Activated CD8-positive, alpha-beta T cell treated with anti-CD3 and anti-CD28 coated beads, Interleukin-2, amount 10 ng/mL, durations not matched to agents 7 days and 5 days (primary cell): ENCODE measurements around the gene SNCA. TPM values are rescaled to one million over a fixed set of nuclear protein-coding genes. Genes with fewer than 3 reads are reported as not detected.

Source experiments
- ATAC-seq: fragments of 150-1000 bp; cut with Tn5 transposase; one replicate; pipeline ENCODE4 v1.10.0; 2021; ENCODE audit warnings: moderate library complexity
- CTCF ChIA-PET: fragments of 350-600 bp; sonication (Branson Sonifier 250); formaldehyde crosslinking; loops from one replicate; lab custom pipeline; 2021; ENCODE audit warnings: antibody characterized with exemption; lab: Charles Lee
- POLR2A ChIA-PET: fragments of 350-600 bp; sonication (Branson Sonifier 250); formaldehyde crosslinking; loops from one replicate; lab custom pipeline; 2021; ENCODE audit warnings: antibody characterized with exemption; lab: Charles Lee
- DNase-seq: peaks from one replicate; pipeline ENCODE4 v3.0.0-alpha.2; 2020
- H3K27ac Mint-ChIP-seq: one replicate; pipeline ENCODE4 v1.8.0; 2021; ENCODE audit warnings: mild to moderate bottlenecking, mixed read lengths
- H3K27me3 Mint-ChIP-seq: one replicate; pipeline ENCODE4 v1.8.0; 2021; ENCODE audit warnings: low read depth, mixed read lengths
- H3K36me3 Mint-ChIP-seq: one replicate; pipeline ENCODE4 v1.8.0; 2021; ENCODE audit warnings: low read depth, mixed read lengths
- H3K4me1 Mint-ChIP-seq: one replicate; pipeline ENCODE4 v1.8.0; 2021; ENCODE audit warnings: low read depth, mixed read lengths
- H3K4me3 Mint-ChIP-seq: one replicate; pipeline ENCODE4 v1.8.0; 2021; ENCODE audit warnings: mild to moderate bottlenecking, mixed read lengths
- H3K9me3 Mint-ChIP-seq: one replicate; pipeline ENCODE4 v1.8.0; 2022; ENCODE audit warnings: mixed read lengths; ENCODE audit not compliant: insufficient read depth
- total RNA-seq, 2 experiments: library from RNA; stranded (reverse); gene quantifications; one replicate each; pipeline ENCODE4 v1.2.3, GENCODE V29; 2021

SNCA gene
- total RNA-seq, 2 experiments from 2014 or later, result 3.8 to 4.3 TPM

DNA sequence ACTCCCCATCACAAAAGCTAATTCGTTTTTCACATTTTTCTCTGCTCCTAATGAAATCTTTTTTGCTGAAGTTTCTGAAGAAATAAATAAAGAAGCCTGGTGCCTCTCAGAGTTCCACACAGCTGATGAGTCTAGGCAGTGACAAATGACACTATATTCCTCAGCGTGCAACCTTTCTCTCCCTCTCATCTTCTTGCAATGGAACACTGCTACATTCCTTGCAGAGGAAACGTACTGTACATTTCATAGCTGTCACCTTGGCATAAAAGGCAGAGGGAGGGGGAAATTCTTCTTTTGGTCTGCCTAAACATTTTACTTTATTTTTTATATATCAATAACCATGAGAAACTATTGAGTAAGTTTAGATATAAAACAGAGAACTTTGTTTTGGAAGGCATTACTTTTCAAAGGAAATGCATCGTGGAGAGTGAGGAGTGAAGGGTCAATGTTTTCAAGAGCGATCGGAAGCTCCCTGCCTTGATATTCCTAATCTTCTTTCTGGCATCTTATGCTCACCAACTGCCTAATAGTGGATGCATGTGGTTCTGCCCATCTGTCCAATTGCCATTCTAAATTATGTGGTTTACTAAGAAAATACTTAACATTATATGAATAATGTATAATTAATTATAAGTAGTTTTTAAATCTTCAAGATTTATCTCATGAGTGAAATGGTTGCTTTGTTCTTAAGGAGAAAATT is 29.4 kb downstream of the SNCA start:
- no peaks in the 10 kb centered on the region for H3K9me3 Mint-ChIP-seq
- H3K36me3 Mint-ChIP-seq, result no peaks in the 10 kb centered on the region
- H3K27ac Mint-ChIP-seq, result no peak overlapping the region
- H3K4me1 Mint-ChIP-seq, result no peaks in the 10 kb centered on the region
- ATAC-seq (no peak), DNase-seq (no peak)
- ChIA-PET CTCF (no interaction called here), POLR2A (no interaction called here)
- no peaks in the 10 kb centered on the region for H3K27me3 Mint-ChIP-seq
- H3K4me3 Mint-ChIP-seq, result no peak overlapping the region

DNA sequence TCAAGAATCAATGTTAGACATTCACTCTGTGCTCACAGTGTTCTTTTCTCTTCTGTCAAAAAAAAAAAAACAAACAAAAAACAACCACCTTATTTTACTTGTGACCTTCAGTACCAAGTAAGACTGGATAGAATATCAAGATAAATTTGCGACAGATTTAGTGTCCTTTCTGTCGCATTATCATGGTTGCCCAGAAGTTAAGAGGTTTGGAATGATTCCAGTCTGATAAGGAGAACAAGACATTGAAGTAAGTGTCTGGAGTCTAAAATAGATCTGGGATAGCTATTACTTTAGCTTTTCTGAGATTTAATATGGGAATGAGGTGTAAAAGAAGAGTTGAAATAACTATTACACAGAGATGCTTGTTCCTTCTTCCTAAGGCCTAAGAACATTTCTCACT is 31.7 kb downstream of the SNCA start:
- ChIA-PET CTCF (no interaction called here), POLR2A (no interaction called here)
- ATAC-seq, result no peak
- Mint-ChIP-seq H3K27me3 (no peaks in the 10 kb centered on the region), H3K4me1 (no peaks in the 10 kb centered on the region), H3K9me3 (no peaks in the 10 kb centered on the region), H3K36me3 (no peaks in the 10 kb centered on the region), H3K4me3 (no peak overlapping the region), H3K27ac (no peak overlapping the region)
- DNase-seq, result no peak

DNA sequence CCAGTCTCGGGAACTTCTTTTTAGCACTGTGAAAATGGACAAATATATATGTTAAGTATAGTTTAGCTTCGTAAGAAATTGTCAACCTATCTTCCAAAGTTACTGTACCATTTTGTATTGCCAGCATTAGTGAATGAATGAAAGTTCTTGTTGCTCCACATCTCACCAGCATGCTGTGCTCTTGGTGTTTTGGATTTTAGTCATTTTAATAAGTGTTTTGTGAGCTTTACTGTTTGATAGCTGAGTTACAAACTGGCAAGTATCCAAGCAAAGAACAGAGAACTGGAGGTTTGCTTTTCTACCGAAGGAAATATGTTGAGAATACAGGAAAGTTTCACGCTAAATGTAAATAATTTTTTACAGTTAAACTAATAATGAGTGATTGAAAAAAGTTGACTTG is 33.0 kb downstream of the SNCA start:
- POLR2A ChIA-PET, result no interaction called here
- Mint-ChIP-seq H3K4me1 (no peaks in the 10 kb centered on the region), H3K4me3 (no peak overlapping the region)

DNA sequence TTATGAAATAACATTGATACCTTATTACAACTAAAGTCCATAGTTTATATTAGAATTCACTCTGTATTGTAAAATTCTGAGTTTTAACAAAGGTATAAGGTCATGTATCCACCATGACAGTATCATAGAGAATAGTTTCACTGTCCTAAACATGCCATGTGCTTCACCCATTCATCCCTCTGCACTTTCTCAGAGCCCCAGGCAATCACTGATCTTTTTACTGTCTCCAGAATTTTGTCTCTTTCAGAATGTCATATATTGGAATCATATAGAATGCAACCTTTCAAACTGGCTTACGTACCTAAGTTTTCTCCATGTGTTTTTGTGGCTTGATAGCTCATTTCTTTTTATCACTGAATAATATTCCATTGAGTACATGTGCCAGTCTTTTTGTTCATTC is 33.9 kb downstream of the SNCA start:
- Mint-ChIP-seq H3K27ac (no peak overlapping the region), H3K27me3 (no peaks in the 10 kb centered on the region), H3K4me1 (no peaks in the 10 kb centered on the region), H3K4me3 (no peak overlapping the region), H3K9me3 (no peaks in the 10 kb centered on the region), H3K36me3 (no peaks in the 10 kb centered on the region)
- no peak for DNase-seq
- ATAC-seq, result no peak
- ChIA-PET CTCF (interaction anchor here (1.4 kb wide), 1 partner anchor 11 kb away, joined by 4 read pairs; no protein-coding TSS in a partner anchor), POLR2A (no interaction called here)

More for the DNA sequence above, 33.0 kb downstream of the SNCA start:
- Mint-ChIP-seq H3K27me3 (no peaks in the 10 kb centered on the region), H3K9me3 (no peaks in the 10 kb centered on the region), H3K36me3 (no peaks in the 10 kb centered on the region), H3K27ac (no peak overlapping the region)
- CTCF ChIA-PET, result interaction anchor here (1.4 kb wide), 1 partner anchor 12 kb away, joined by 4 read pairs; no protein-coding TSS in a partner anchor
- ATAC-seq (no peak), DNase-seq (no peak)

DNA sequence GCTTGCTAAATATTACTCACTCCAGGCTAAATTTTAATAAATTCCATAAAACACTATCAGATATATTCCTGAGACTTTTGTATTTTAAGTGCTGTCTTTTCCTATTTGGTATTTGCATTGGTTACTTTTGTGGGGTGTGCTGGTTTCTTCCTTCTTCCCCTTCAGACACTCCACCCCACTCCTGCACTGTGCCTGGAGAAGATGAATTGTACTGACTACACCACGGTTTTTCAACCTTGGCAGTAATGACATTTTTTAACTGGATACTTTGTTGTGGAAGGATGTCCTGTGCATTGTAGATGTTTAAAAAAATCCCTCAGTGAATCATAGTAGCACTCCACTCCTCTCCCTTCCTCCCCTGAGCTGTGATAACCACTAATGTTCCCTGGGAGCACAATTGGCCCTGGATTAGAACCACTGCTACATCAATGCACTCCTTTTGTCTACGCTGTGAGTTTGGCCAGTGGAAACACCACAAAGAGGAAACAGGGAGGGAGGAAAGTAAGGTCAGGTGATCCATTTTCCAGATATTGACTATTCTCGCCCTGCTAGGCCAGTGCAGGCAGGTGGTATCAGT is 36.3 kb downstream of the SNCA start:
- ATAC-seq, result no peak
- Mint-ChIP-seq H3K9me3 (no peaks in the 10 kb centered on the region), H3K36me3 (no peaks in the 10 kb centered on the region)

DNA sequence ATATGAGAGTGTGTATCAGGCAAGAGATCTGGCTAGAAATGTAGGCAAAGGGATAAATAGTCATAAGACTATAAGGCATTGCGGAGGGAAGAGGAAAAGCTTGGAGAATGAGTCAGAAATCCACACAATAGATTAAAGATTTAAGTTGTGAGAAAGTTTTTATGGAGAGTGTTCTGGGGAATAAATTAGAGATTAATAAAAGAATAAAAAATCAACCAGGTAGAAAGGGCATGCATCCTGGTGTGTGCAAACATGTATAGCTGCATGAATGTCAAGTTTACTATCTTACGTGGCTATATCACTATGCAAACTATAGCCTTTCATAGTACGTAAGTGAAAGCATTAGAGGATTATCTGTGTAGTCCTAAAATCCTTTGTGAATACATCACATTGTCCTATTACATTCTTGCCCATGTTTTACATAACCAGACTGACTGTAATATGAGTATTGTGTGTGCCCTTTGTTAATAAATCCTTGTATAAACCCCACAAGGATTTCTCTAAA is 36.9 kb downstream of the SNCA start:
- ATAC-seq, result no peak
- Mint-ChIP-seq H3K4me1 (no peaks in the 10 kb centered on the region), H3K27ac (no peak overlapping the region), H3K4me3 (no peak overlapping the region), H3K9me3 (no peaks in the 10 kb centered on the region), H3K36me3 (no peaks in the 10 kb centered on the region), H3K27me3 (peaks cover 5% of the 10 kb centered on the region)
- POLR2A ChIA-PET, result no interaction called here
- DNase-seq, result no peak
- CTCF ChIA-PET, result no interaction called here

More for the DNA sequence above, 36.3 kb downstream of the SNCA start:
- no peak for DNase-seq
- POLR2A ChIA-PET, result no interaction called here
- no peak overlapping the region for H3K4me3 Mint-ChIP-seq
- peaks cover 5% of the 10 kb centered on the region for H3K27me3 Mint-ChIP-seq
- CTCF ChIA-PET, result no interaction called here
- no peaks in the 10 kb centered on the region for H3K4me1 Mint-ChIP-seq
- H3K27ac Mint-ChIP-seq, result no peak overlapping the region

DNA sequence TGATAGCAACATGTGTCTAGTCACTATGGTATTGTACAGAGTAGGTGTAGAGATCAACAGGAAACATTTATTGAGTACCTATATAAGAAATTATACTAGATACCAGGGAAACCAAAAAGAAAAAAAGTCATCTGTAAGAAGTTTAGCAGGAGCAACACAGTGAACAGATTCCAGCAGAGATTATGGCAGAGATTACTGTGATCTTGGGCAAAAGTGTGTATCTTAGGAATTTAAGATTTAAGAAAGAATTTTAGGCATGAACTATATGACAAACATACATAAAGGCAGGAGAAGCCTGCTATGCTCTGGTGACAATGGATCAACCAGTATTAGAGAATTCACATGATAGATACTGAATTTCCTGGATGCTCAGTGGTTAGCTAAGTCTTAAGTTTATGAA is 37.9 kb downstream of the SNCA start:
- no peak for DNase-seq
- no peaks in the 10 kb centered on the region for H3K4me1 Mint-ChIP-seq
- ChIA-PET POLR2A (no interaction called here), CTCF (no interaction called here)
- no peaks in the 10 kb centered on the region for H3K9me3 Mint-ChIP-seq
- no peak for ATAC-seq
- H3K27ac Mint-ChIP-seq, result no peak overlapping the region
- H3K27me3 Mint-ChIP-seq, result peaks cover 5% of the 10 kb centered on the region
- H3K4me3 Mint-ChIP-seq, result no peak overlapping the region
- no peaks in the 10 kb centered on the region for H3K36me3 Mint-ChIP-seq

DNA sequence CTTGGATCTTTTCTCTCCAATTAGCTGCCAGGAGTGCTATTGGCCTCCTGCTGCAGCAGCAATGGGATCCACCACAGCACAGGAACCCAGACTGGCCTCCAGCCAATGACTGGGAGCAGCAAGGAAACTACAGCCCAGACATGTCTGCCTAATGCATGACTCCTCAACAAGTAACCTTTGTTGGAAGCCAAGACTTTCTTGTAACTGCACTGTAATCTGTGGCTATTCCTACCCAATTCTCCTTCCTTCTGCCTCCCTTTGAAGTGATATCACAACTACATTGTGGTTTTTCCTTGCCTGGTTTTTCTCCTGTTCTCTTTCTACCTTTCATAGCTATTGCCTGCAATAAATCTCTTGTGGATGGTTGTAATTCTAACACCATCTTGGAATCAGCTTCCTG is 39.8 kb downstream of the SNCA start:
- Mint-ChIP-seq H3K27ac (no peak overlapping the region), H3K4me3 (no peak overlapping the region), H3K27me3 (peaks cover 5% of the 10 kb centered on the region), H3K9me3 (no peaks in the 10 kb centered on the region), H3K36me3 (no peaks in the 10 kb centered on the region), H3K4me1 (no peaks in the 10 kb centered on the region)
- ChIA-PET CTCF (no interaction called here), POLR2A (no interaction called here)
- DNase-seq, result no peak
- ATAC-seq, result no peak

DNA sequence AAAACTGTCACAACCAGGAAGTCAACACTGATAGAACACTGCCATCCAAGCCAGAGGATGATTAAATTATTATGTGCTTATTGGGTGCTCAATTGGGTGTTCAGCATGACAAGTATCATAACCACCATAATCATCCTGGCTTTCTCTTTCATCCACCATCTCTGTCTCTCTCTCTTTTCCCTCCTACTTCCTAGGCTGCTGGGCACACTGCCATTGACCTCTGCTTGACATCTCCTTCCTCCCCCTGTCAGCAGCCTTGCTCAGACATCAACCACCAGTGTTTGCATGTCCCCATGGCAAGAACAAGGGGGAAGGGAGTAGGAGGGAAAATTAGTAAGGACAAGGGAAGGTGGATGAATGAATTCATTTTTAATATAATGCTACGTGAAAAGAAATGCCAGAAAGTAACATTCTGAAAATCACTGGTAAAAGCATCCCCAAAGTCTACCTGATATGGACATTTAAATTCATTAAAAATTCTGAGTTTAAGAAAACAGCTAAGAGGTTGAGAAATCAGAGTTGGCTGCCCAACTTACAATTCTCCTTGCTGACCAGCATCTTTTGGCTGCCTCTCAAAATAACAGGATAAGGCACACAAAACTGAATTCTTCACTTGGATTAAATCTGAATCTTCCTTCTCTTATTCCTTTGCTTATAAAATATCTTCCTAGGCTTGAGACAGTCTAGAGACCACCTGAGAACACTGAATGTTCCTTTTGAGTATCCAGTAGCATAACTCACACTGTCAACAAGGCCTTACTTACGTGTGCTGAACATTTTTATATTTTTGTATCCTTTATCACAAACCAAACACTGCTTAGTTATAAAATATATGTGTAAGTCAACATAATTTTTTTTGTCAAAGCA is 48.5 kb downstream of the SNCA start:
- ChIA-PET POLR2A (no interaction called here), CTCF (no interaction called here)
- no peaks in the 10 kb centered on the region for H3K36me3 Mint-ChIP-seq
- ATAC-seq (no peak), DNase-seq (no peak)
- no peak overlapping the region for H3K27ac Mint-ChIP-seq
- H3K9me3 Mint-ChIP-seq, result no peaks in the 10 kb centered on the region
- H3K4me1 Mint-ChIP-seq, result no peaks in the 10 kb centered on the region
- peaks cover 5% of the 10 kb centered on the region for H3K27me3 Mint-ChIP-seq
- H3K4me3 Mint-ChIP-seq, result no peak overlapping the region

DNA sequence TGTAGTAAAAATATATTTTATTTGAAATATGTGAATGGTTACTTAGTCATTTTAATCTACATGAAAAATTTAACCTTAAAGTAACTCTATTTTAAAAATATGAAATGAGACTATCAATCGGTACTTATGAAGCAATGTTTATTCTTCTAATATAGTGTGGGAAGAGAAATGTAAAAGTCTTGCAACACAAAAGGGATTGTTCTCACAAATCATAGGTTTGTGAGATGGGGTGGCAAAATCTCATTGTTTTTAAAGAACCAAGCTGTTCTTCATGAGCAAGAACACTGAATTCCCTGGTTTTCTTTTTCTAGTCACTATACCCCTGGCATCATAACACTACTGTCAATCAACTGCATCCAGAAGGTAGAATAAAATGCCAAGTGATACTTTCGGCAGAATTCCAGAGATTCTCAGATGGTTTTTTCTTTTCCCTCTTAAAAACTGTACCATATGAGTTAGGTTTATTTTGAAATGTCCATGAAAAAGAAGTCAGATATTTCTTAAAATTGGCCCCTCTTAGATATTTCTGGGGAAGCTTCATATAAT is 52.2 kb downstream of the SNCA start:
- ATAC-seq (no peak), DNase-seq (no peak)
- Mint-ChIP-seq H3K36me3 (no peaks in the 10 kb centered on the region), H3K27ac (no peak overlapping the region), H3K9me3 (no peaks in the 10 kb centered on the region), H3K27me3 (peaks cover 9% of the 10 kb centered on the region), H3K4me1 (no peaks in the 10 kb centered on the region), H3K4me3 (no peak overlapping the region)
- ChIA-PET POLR2A (no interaction called here), CTCF (interaction anchor here (1.0 kb wide), 1 partner anchor 83 kb away, joined by 3 read pairs; no protein-coding TSS in a partner anchor)

DNA sequence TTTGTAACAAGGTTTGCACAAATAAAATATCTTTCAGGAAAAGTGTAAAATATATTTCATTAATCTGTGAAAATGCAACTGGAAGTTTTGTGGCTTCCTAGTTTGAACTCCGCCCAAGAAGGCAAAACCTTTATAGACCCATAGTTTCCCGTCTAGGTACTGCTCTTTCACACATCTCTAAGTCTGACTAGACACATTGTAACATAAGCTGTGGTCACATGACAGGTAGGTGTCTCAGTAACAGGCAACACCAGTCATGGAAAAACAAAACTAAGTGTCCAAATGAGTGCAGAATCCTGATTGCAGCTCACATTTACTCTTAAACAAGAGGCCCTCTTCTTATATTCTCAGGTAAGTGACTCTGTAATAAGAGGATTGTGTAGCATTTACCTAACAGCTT is 55.6 kb downstream of the SNCA start:
- CTCF ChIA-PET, result no interaction called here
- POLR2A ChIA-PET, result no interaction called here
- H3K4me1 Mint-ChIP-seq, result no peaks in the 10 kb centered on the region
- peaks cover 10% of the 10 kb centered on the region for H3K27me3 Mint-ChIP-seq
- no peak overlapping the region for H3K4me3 Mint-ChIP-seq
- DNase-seq (no peak), ATAC-seq (no peak)
- H3K9me3 Mint-ChIP-seq, result peaks cover 9% of the 10 kb centered on the region
- no peak overlapping the region for H3K27ac Mint-ChIP-seq
- H3K36me3 Mint-ChIP-seq, result no peaks in the 10 kb centered on the region

DNA sequence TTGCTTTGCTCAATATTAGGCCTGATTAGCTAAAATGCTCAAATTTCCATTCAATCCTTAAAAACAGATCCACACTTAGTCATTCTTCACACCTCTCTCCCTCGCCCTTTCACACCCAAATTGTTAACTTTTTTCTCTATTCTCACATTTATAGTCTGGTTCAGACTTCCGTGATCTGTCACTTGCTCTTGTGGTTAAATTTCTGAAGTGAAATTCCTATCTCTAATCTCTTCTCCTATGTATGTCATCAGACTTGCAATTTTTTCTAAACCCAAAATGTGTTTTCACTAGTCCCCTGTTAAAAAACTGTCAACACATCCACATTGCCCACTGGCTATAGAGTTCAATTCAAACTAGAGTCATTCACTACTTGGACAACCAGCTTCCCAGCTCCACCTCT is 63.2 kb downstream of the SNCA start:
- H3K27ac Mint-ChIP-seq, result no peak overlapping the region

More for the DNA sequence above, 63.2 kb downstream of the SNCA start:
- POLR2A ChIA-PET, result no interaction called here
- CTCF ChIA-PET, result no interaction called here
- peaks cover 3% of the 10 kb centered on the region for H3K27me3 Mint-ChIP-seq
- no peak for DNase-seq
- H3K36me3 Mint-ChIP-seq, result no peaks in the 10 kb centered on the region
- no peak overlapping the region for H3K4me3 Mint-ChIP-seq
- H3K4me1 Mint-ChIP-seq, result no peaks in the 10 kb centered on the region
- peaks cover 9% of the 10 kb centered on the region for H3K9me3 Mint-ChIP-seq
- no peak for ATAC-seq
